A673 (cell line): Measurements from ENCODE around the gene PPP1CB.

Experiments
- CTCF ChIP-seq: fragments of 300-800, 200-600 bp; sonication (generic); conservative IDR thresholded peaks from 2 replicates; pipeline ENCODE4 v1.5.1; 2017; ENCODE audit warnings: low read depth, mild to moderate bottlenecking, antibody characterized with exemption, low read length, moderate library complexity, mixed read lengths
- EZH2 ChIP-seq: fragments of 200-600 bp; sonication (generic); IDR thresholded peaks from 2 replicates; pipeline ENCODE4 v1.6.1; 2017; ENCODE audit warnings: borderline replicate concordance, low read depth, mild to moderate bottlenecking, mixed read lengths, antibody characterized with exemption, low read length; ENCODE audit not compliant: poor library complexity, severe bottlenecking

- TF ChIP-seq EZH2 (no peak), CTCF (no peak)
Observed at GRCh38 chr2:28713577-28714298, 37.9 kb upstream of the PPP1CB start.
